Measurements from ENCODE around the gene PSMD14.

Gene PSMD14

GRCh38 chr2:161406316-161406715 is 98.1 kb downstream of the PSMD14 start:
- in situ Hi-C loops (cut with HindIII; ENCODE audit: low sequenced_read_pairs): no loop called here
- H3K4me3 ChIP-seq (ENCODE audit: low read depth, low read length): no peak overlapping the region
- DNase-seq (ENCODE audit: low read depth, low spot score): no peak
- TF ChIP-seq CTCF (IDR thresholded peaks at IDR 0.05; ENCODE audit: low read depth, low read length): no peak

GRCh38 chr2:161407597-161407996 is 99.4 kb downstream of the PSMD14 start:
- in situ Hi-C loops (cut with HindIII; ENCODE audit: low sequenced_read_pairs): no loop called here
- no peak overlapping the region for H3K4me3 ChIP-seq (ENCODE audit: low read depth, low read length)
- TF ChIP-seq CTCF (IDR thresholded peaks at IDR 0.05; ENCODE audit: low read depth, low read length): no peak
- DNase-seq (ENCODE audit: low read depth, low spot score): no peak

- no peak overlapping the region for H3K4me3 ChIP-seq (ENCODE audit: low read depth, low read length)
- DNase-seq (ENCODE audit: low read depth, low spot score): no peak
- in situ Hi-C loops (cut with HindIII; ENCODE audit: low sequenced_read_pairs): no loop called here
Observed at GRCh38 chr2:161409308-161409907, 101.2 kb downstream of the PSMD14 start.

GRCh38 chr2:161412346-161412745 is 104.1 kb downstream of the PSMD14 start:
- TF ChIP-seq CTCF (IDR thresholded peaks at IDR 0.05; ENCODE audit: low read depth, low read length): no peak
- no peak overlapping the region for H3K4me3 ChIP-seq (ENCODE audit: low read depth, low read length)
- DNase-seq (ENCODE audit: low read depth, low spot score): peak; percentile 36
- in situ Hi-C loops (cut with HindIII; ENCODE audit: low sequenced_read_pairs): no loop called here

More at GRCh38 chr2:161409308-161409907, 101.2 kb downstream of the PSMD14 start:
- no peak for TF ChIP-seq CTCF (IDR thresholded peaks at IDR 0.05; ENCODE audit: low read depth, low read length)

- peak; percentile 29 for DNase-seq (ENCODE audit: low read depth, low spot score)
- TF ChIP-seq CTCF (IDR thresholded peaks at IDR 0.05; ENCODE audit: low read depth, low read length): no peak
- in situ Hi-C loops (cut with HindIII; ENCODE audit: low sequenced_read_pairs): no loop called here
- H3K4me3 ChIP-seq (ENCODE audit: low read depth, low read length): peak overlapping the region; percentile 30
Observed at GRCh38 chr2:161414042-161415033, 106.1 kb downstream of the PSMD14 start.

- no peak for TF ChIP-seq CTCF (IDR thresholded peaks at IDR 0.05; ENCODE audit: low read depth, low read length)
- H3K4me3 ChIP-seq (ENCODE audit: low read depth, low read length): peak overlapping the region; percentile 30
- no peak for DNase-seq (ENCODE audit: low read depth, low spot score)
- in situ Hi-C loops (cut with HindIII; ENCODE audit: low sequenced_read_pairs): no loop called here
Observed at GRCh38 chr2:161415034-161415986, 107.1 kb downstream of the PSMD14 start.
